HG03196 (cell line): Measurements from ENCODE around the gene SGO2.
A peak's percentile ranks its signal among the peaks of the same experiment; 100 is the strongest.

Experiments
- ATAC-seq: cut with Tn5 transposase; IDR thresholded peaks from one replicate; pipeline ENCODE4 v1.9.1; 2021; ENCODE audit not compliant: unreplicated experiment

SGO2 gene

GRCh38 chr2:200525882-200526651 lies at the start of gene SGO2:
SGO2 (plus strand) TSS chr2:200526207; CDS start chr2:200532976, 6,769 bp downstream.
- peak; percentile 99 for ATAC-seq

- ATAC-seq, result no peak
Observed at GRCh38 chr2:200476836-200477235, 49.2 kb upstream of the SGO2 start.

- no peak for ATAC-seq
Observed at GRCh38 chr2:200477667-200478131, 48.3 kb upstream of the SGO2 start.

GRCh38 chr2:200479692-200480265 lies 46.2 kb upstream of the SGO2 start:
- no peak for ATAC-seq

- ATAC-seq, result peak; percentile 70
Observed at GRCh38 chr2:200482194-200482593, 43.8 kb upstream of the SGO2 start.

- ATAC-seq, result peak; percentile 56
Observed at GRCh38 chr2:200483729-200484198, 42.2 kb upstream of the SGO2 start.

- ATAC-seq, result no peak
Observed at GRCh38 chr2:200484934-200485333, 41.1 kb upstream of the SGO2 start.

GRCh38 chr2:200486529-200486928 lies 39.5 kb upstream of the SGO2 start:
- no peak for ATAC-seq

GRCh38 chr2:200488169-200488568 lies 37.8 kb upstream of the SGO2 start:
- ATAC-seq, result no peak

GRCh38 chr2:200490001-200490400 lies 36.0 kb upstream of the SGO2 start:
- ATAC-seq, result no peak

GRCh38 chr2:200492656-200493055 lies 33.4 kb upstream of the SGO2 start:
- no peak for ATAC-seq

- no peak for ATAC-seq
Observed at GRCh38 chr2:200494048-200494447, 32.0 kb upstream of the SGO2 start.

- no peak for ATAC-seq
Observed at GRCh38 chr2:200496696-200497095, 29.3 kb upstream of the SGO2 start.

GRCh38 chr2:200498402-200499162 lies 27.4 kb upstream of the SGO2 start:
- no peak for ATAC-seq

- ATAC-seq, result no peak
Observed at GRCh38 chr2:200502196-200502595, 23.8 kb upstream of the SGO2 start.

GRCh38 chr2:200506679-200507078 lies 19.3 kb upstream of the SGO2 start:
- no peak for ATAC-seq

- ATAC-seq, result no peak
Observed at GRCh38 chr2:200507179-200507578, 18.8 kb upstream of the SGO2 start.

- ATAC-seq, result peak; percentile 4
Observed at GRCh38 chr2:200509235-200509611, 16.8 kb upstream of the SGO2 start.

GRCh38 chr2:200509612-200510433 lies 16.2 kb upstream of the SGO2 start, which contains the start of gene KCTD18:
KCTD18 (minus strand) TSS chr2:200510068; CDS start chr2:200507016, 3,052 bp downstream.
- ATAC-seq, result peak; percentile 98

- ATAC-seq, result no peak
Observed at GRCh38 chr2:200515155-200515554, 10.9 kb upstream of the SGO2 start.

- no peak for ATAC-seq
Observed at GRCh38 chr2:200523158-200523557, 2.8 kb upstream of the SGO2 start.
